GM19099 (cell line): ENCODE results near the gene DST.

Experiments
- POLR2A ChIP-seq: IDR thresholded peaks from 3 replicates; pipeline ENCODE4 v1.6.1; 2011; ENCODE audit warnings: low read depth; ENCODE audit not compliant: insufficient read length; ENCODE audit errors: extremely low read depth

Gene DST

GRCh38 chr6:56671651-56672461 is 29.2 kb upstream of the DST start:
- no peak for TF ChIP-seq POLR2A

- no peak for TF ChIP-seq POLR2A
Observed at GRCh38 chr6:56671160-56671559, 28.5 kb upstream of the DST start.

GRCh38 chr6:56669041-56669440 is 26.4 kb upstream of the DST start:
- TF ChIP-seq POLR2A: no peak

- TF ChIP-seq POLR2A: no peak
Observed at GRCh38 chr6:56668158-56668557, 25.5 kb upstream of the DST start.

- TF ChIP-seq POLR2A: no peak
Observed at GRCh38 chr6:56667336-56667735, 24.6 kb upstream of the DST start.

GRCh38 chr6:56664029-56664428 is 21.3 kb upstream of the DST start:
- TF ChIP-seq POLR2A: no peak

GRCh38 chr6:56663344-56663743 is 20.7 kb upstream of the DST start:
- no peak for TF ChIP-seq POLR2A

GRCh38 chr6:56660381-56660730 is 17.7 kb upstream of the DST start:
- TF ChIP-seq POLR2A: no peak

- TF ChIP-seq POLR2A: no peak
Observed at GRCh38 chr6:56659721-56660380, 17.2 kb upstream of the DST start.

GRCh38 chr6:56658326-56658725 is 15.6 kb upstream of the DST start:
- TF ChIP-seq POLR2A: no peak

GRCh38 chr6:56657354-56657753 is 14.7 kb upstream of the DST start:
- no peak for TF ChIP-seq POLR2A

GRCh38 chr6:56656466-56656865 is 13.8 kb upstream of the DST start:
- TF ChIP-seq POLR2A: no peak

GRCh38 chr6:56655996-56656395 is 13.3 kb upstream of the DST start:
- TF ChIP-seq POLR2A: no peak

GRCh38 chr6:56655249-56655648 is 12.6 kb upstream of the DST start:
- TF ChIP-seq POLR2A: no peak

- TF ChIP-seq POLR2A: no peak
Observed at GRCh38 chr6:56652994-56653393, 10.3 kb upstream of the DST start.

GRCh38 chr6:56652231-56652630 is 9.5 kb upstream of the DST start:
- TF ChIP-seq POLR2A: no peak
